Cardiac fibroblast (primary cell): Measurements from ENCODE around the gene CAMK2D.

Experiments
- DNase-seq, 2 donors: peaks; one replicate each; pipeline versions ENCODE4 v3.0.0 to v3.0.0-alpha.2; 2010; ENCODE audit warnings: low read depth in 2 of 2
- H3K4me3 ChIP-seq, 2 donors: replicated peaks in 1 of 2; 1 replicate in 1 of 2; 2 replicates in 1 of 2; pipeline ENCODE4 v1.5.1; 2011; ENCODE audit warnings: low read depth in 2 of 2, low read length in 2 of 2, mild to moderate bottlenecking in 2 of 2, moderate library complexity in 1 of 2
- TF ChIP-seq, protein P1 (sequence below): IDR thresholded peaks from one replicate; pipeline ENCODE4 v1.5.1; 2011; ENCODE audit warnings: low read depth, mild to moderate bottlenecking, low read length, inconsistent platforms

CAMK2D gene

DNA sequence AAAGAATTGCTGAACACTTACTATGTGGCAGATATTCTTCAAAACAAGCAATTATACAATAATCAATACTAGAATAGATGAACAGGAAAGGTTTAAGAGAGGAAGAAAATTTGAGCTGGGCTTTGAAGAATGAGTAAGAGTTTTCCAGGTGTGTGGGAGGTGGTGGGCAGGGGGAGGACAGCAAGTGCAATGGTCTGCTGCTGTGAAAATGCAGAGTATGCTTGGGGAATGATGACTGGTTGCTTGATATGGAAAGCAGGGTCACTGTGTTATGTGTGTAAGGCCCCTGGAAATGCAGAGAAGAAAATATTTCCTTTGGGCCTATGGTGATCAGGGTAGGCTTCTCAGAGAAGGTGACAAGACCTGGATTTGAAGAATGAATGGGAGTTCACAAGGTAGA, 300.3 kb downstream of the CAMK2D start:
- no peak overlapping the region for H3K4me3 ChIP-seq
- no peak for DNase-seq
- TF ChIP-seq, protein P1, sequence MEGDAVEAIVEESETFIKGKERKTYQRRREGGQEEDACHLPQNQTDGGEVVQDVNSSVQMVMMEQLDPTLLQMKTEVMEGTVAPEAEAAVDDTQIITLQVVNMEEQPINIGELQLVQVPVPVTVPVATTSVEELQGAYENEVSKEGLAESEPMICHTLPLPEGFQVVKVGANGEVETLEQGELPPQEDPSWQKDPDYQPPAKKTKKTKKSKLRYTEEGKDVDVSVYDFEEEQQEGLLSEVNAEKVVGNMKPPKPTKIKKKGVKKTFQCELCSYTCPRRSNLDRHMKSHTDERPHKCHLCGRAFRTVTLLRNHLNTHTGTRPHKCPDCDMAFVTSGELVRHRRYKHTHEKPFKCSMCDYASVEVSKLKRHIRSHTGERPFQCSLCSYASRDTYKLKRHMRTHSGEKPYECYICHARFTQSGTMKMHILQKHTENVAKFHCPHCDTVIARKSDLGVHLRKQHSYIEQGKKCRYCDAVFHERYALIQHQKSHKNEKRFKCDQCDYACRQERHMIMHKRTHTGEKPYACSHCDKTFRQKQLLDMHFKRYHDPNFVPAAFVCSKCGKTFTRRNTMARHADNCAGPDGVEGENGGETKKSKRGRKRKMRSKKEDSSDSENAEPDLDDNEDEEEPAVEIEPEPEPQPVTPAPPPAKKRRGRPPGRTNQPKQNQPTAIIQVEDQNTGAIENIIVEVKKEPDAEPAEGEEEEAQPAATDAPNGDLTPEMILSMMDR = no peak

DNA sequence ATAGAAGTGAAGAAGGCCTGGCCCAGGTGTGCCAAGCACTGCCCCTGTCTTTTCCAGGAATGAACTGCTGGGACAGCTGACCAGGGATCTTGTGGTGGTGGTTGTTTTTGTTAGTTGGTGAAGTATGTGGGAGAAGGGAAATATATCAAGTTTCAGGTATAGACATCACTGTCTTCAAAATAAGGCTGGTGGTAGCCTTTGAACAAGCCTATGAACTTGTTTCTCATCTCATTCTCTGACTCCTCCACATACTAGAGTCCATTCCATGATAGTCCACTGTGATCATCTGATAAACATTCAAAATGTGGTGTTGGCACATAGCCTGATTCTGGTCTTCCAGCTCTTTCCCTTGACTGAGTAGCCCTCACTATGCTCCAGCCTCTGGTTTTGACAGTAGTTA, 303.7 kb downstream of the CAMK2D start:
- H3K4me3 ChIP-seq = no peak overlapping the region
- TF ChIP-seq, protein P1 = no peak
- DNase-seq = no peak

DNA sequence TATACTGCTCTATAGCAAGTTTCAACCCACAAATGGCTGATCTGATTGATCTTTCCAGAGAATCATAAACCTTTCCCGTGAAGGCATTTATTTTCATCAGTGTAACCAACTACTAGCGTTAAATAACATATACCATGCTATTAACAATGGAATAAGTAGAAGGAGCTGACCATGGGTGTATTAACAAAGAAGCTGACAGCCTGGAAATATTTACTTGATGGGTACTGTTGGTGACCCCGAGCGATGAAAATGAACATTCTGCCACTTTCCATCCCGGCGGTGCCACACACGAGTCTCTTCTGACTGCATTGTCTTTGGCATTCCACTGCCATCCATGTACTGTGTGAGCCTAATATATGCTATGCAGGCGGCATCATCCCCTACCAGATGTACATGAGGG, 304.4 kb downstream of the CAMK2D start:
- no peak for DNase-seq
- TF ChIP-seq, protein P1 = no peak
- no peak overlapping the region for H3K4me3 ChIP-seq

DNA sequence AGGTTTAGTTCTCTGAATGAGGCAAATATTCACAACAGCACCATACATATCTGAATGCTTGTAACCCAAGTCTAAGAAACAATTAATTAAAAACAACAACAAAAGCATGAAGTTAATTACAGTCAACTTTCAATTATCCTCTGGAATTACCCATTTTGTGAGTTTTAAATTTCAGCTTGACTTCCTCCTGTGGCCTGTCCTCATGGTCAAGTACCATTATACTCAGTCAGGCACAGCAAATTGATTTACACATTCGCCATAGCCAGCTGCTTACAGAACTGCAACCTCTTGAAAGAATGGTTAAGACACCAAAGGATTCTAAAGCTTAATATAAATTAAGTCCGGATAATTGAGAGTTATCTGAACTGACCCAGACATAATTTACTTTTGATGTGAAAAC, 306.5 kb downstream of the CAMK2D start:
- TF ChIP-seq, protein P1 = no peak
- no peak overlapping the region for H3K4me3 ChIP-seq
- DNase-seq = no peak

DNA sequence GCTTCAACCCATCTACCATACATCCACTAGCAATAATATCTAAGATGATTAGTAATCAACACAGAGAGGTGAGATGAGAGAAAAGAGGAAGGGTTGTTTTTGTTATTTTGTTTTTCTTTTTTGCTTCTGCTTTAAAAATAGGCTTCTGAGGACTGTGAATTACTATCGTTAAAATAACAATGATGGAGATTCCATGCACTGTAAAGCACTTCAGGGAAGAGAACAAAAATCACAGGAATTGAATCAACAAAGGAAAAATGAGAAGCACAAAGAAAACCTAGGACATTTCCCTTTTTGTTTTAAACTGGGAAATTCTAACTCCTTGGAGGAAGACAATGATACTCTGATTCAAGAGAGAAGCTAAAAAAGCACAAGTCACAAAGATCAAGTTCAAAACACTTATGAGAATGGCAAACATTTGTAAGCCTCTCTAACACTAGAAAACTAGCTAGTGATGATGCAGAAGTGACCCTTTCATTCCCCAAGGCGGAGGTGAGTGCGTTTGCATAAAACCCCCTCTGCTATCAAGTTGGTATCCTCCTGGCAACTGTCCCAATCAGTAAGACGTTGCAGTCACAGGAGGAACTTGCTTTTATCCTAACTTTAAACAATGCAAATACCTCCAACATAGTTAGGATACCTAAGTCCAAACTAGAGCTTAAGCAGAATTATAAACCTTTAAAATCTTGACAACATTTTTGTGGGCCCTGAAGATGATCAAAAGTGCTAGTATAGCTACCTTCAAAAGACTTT, 308.5 kb downstream of the CAMK2D start:
- TF ChIP-seq, protein P1 = no peak
- peak; percentile 92 to 94 for DNase-seq
- no peak overlapping the region for H3K4me3 ChIP-seq

DNA sequence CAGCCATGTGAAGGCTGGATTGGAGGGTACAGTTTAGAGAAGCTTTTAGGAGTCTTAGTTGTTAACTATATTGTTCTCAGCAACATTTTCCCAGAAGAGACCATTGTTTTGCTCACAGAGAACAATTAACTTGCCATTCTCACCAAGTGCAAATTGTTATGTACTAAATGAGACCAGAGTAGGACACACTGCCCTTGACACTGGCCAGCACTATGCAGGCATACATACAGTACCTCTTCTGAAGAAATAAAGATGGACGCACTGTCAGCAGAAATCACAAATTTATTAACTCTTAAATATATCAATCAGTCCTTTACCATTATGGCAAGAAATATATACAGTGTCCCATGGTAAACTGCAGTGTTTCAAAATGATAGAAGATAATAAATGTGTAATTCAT, 309.4 kb downstream of the CAMK2D start:
- DNase-seq = no peak
- TF ChIP-seq, protein P1 = no peak

More for the DNA sequence above, 309.4 kb downstream of the CAMK2D start:
- H3K4me3 ChIP-seq = no peak overlapping the region
